NCI-H1436 treated with DMSO at 0.1 percent for 48 hours (cell line): Measurements from ENCODE around the gene OSBPL5.

Experiments used
- DNase-seq: peaks from one replicate; lab custom pipeline; 2025; lab: John Stamatoyannopoulos, UW

The OSBPL5 gene

GRCh38 chr11:3163241-3163981, 1.7 kb downstream of the OSBPL5 start:
- DNase-seq = no peak

GRCh38 chr11:3162410-3163240, 2.5 kb downstream of the OSBPL5 start:
- no peak for DNase-seq

- no peak for DNase-seq
These were observed 3.2 kb downstream of the OSBPL5 start for GRCh38 chr11:3161720-3162409.

GRCh38 chr11:3161309-3161708, 3.8 kb downstream of the OSBPL5 start:
- DNase-seq = no peak

- DNase-seq = no peak
These were observed 4.7 kb downstream of the OSBPL5 start for GRCh38 chr11:3160252-3161031.

- DNase-seq = no peak
These were observed 5.6 kb downstream of the OSBPL5 start for GRCh38 chr11:3159296-3160190.

- no peak for DNase-seq
These were observed 6.3 kb downstream of the OSBPL5 start for GRCh38 chr11:3158821-3159220.

GRCh38 chr11:3158131-3158591, 6.9 kb downstream of the OSBPL5 start:
- no peak for DNase-seq

GRCh38 chr11:3157381-3158130, 7.6 kb downstream of the OSBPL5 start:
- no peak for DNase-seq

GRCh38 chr11:3156661-3157311, 8.3 kb downstream of the OSBPL5 start:
- DNase-seq = no peak

- DNase-seq = no peak
These were observed 8.8 kb downstream of the OSBPL5 start for GRCh38 chr11:3156282-3156660.

- no peak for DNase-seq
These were observed 9.3 kb downstream of the OSBPL5 start for GRCh38 chr11:3155691-3156258.

- DNase-seq = no peak
These were observed 9.9 kb downstream of the OSBPL5 start for GRCh38 chr11:3155216-3155615.

GRCh38 chr11:3154001-3154599, 11.0 kb downstream of the OSBPL5 start:
- DNase-seq = no peak

GRCh38 chr11:3153291-3153861, 11.7 kb downstream of the OSBPL5 start:
- DNase-seq = no peak

GRCh38 chr11:3152471-3153110, 12.5 kb downstream of the OSBPL5 start:
- DNase-seq = no peak

GRCh38 chr11:3150726-3151125, 14.4 kb downstream of the OSBPL5 start:
- DNase-seq = no peak

GRCh38 chr11:3149852-3150188, 15.3 kb downstream of the OSBPL5 start:
- no peak for DNase-seq
